Measurements from ENCODE around the gene EXT2.

- TF ChIP-seq TCF7 (IDR thresholded peaks at IDR 0.05; ENCODE audit: low read depth) (no peak), CTCF (CRISPR knock-in tag; IDR thresholded peaks at IDR 0.05) (no peak), MBD4 (IDR thresholded peaks at IDR 0.05; ENCODE audit: borderline replicate concordance, low read length) (no peak), HDAC2 (CRISPR knock-in tag; IDR thresholded peaks at IDR 0.05) (no peak), ZNF878 (CRISPR knock-in tag; IDR thresholded peaks at IDR 0.05) (no peak), TBP (CRISPR knock-in tag; IDR thresholded peaks at IDR 0.05) (no peak)
Observed at GRCh38 chr11:44104481-44105294, 9.2 kb downstream of the EXT2 start.
